ENCODE results near the gene LSM14A. TPM values are rescaled to one million over a fixed set of nuclear protein-coding genes. Genes with fewer than 3 reads are reported as not detected.

The LSM14A gene
- total RNA-seq, 1 experiment from 2014 or later: 52.5 TPM

Other genes starting within 250 kb of the LSM14A start
- gene GARRE1, start 82.0 kb downstream of the LSM14A start, total RNA-seq (2014; rRNA removed): 6.8 and 7.7 TPM in 2 replicates
- gene GPI, start 192.7 kb downstream of the LSM14A start, total RNA-seq (2014; rRNA removed): 186 and 194 TPM in 2 replicates
- gene PDCD2L, start 231.9 kb downstream of the LSM14A start, total RNA-seq (2014; rRNA removed): 18.7 and 22.7 TPM in 2 replicates

Data from LHCN-M2 (cell line).